SKM-1 treated with dmso at 0.1 percent for 144 hours (cell line): ENCODE results near the gene LRRTM4.

Experiments
- DNase-seq: peaks from one replicate; lab custom pipeline; 2025; ENCODE audit not compliant: unreplicated experiment; lab: John Stamatoyannopoulos, UW

The LRRTM4 gene

GRCh38 chr2:77325395-77325794, 196.8 kb downstream of the LRRTM4 start:
- DNase-seq, result no peak

DNA sequence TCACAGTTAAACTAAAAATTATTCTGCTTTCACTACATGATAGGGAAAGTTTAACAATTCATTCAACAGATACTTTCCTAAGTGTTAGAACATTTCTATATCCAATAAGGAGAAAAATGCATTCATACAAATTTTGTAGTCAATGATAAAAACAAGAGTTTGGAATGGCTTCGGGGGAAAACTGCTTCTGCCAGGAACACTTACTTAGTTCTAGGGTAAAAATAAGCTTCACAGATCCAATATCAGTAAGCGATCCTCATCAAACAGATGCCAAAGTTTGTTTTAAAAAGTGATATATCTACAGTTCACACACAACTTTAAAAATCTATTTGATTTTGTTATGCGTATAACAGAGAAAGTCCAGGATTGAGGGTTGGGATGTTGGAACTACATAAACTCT, 199.7 kb downstream of the LRRTM4 start:
- no peak for DNase-seq

GRCh38 chr2:77314721-77315120, 207.5 kb downstream of the LRRTM4 start:
- DNase-seq, result no peak

- no peak for DNase-seq
These were observed 211.8 kb downstream of the LRRTM4 start for GRCh38 chr2:77310416-77310815.

DNA sequence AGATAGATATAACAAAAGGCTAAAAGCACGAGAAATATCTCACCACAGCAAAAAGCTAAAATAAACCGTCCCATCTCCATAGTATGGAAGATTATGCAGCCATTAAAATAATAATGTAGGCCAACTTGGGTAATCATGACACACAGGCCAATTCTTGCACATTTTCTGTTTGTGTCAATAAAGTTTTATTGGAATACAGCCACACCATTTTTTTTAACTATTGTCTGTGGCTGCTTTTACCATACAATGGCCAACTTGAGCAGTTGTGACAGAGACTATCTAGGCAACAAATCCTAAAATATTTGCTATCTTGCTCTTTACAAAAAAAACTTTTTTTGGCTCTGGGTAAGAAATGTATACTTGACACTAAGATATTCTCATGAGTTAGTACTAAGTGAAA, 212.5 kb downstream of the LRRTM4 start:
- DNase-seq, result no peak

GRCh38 chr2:77301441-77301840, 220.7 kb downstream of the LRRTM4 start:
- DNase-seq, result no peak

DNA sequence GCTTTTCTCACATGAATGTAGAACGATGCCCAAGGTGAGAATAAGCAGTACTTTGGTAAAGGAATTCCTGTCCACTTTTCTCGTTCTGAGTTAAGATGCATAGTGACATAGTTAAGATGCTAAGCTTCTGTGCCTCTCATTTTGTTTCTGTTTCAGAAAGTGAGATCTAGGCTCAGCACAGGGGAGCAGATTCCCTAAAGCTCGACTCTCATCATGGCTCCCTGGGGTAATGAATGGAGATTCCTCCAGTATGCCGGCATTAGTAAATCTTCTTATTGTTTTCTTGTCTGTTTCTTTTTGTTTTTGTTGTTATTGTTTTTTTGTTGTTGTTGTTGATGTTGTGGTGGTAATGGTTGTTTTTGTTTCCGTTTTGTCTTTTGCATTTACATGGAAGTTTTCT, 225.4 kb downstream of the LRRTM4 start:
- DNase-seq, result no peak

DNA sequence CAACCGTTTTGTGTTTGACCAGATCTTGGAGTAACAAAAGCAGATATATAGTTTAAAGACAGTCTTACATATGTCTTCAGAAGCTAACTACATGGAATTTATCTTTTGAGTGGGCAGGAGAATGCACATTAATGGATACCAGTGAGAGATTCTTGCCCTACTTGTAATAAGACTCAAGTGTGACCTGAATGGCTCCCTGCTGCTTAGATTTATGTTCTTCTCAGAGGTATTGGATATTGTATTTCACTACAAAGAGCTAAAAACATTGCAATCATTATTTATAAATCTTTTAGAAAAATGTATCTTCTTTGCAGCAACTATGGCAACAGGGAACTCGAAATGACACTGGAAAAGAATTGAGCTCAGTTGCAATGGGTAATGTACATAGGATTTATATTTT, 227.7 kb downstream of the LRRTM4 start:
- DNase-seq, result no peak

DNA sequence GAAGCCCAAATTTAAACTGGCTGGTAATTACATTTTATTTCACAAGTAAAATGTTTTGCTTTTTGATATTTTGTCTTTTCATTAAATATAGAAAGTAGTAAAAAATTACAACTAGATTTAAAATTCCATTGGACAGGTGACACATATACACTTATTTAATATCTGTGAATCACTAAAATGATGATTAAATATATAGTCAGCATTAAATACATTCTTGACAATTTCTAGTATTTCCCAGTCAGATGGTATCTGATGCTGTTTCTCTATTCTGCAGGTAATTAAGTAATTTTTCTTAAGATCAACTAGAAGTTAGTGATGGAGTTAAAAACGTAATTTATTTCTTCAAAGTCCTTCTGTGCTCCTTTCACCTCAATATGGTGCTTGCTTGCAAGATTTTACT, 237.8 kb downstream of the LRRTM4 start:
- DNase-seq, result no peak

DNA sequence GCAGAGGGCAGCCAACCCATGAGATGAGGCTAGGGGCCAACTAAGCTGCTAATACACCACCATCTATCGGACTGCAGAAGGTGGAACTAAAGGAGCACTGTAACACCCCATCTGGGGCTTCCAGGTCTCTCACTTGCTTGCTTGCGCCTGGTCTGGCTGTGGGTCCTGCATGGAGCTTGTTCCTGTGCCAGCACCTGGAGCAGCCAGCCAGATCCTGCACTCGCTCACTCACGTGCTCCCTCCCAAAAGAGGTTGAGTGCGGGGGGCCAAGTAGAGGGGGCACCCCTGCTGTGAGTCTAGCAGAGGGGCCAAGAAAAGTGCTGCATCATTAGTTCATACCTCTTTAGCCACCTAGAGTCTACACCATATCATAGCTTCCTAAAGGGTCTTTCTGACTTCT, 250.9 kb downstream of the LRRTM4 start:
- no peak for DNase-seq

DNA sequence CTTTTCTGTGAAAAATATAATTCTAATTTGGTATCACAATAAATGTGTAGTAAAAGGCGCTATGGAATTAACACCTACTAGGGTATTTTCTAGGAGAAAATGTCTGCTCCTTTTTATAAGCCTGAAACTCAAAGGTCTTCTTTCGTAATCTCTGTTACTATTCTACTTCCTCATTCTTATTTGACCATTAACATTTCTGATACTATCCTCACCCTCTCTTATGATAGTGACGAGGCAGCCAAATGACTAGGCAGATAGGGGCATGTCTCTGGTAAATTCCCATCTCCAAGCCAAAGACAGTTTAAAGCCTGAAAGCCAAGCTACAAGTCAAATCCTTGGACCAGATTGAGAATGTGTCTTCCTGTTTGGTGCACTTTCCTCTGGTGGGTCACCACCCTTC, 251.7 kb downstream of the LRRTM4 start:
- peak; percentile 69 for DNase-seq

GRCh38 chr2:77268626-77269025, 253.6 kb downstream of the LRRTM4 start:
- no peak for DNase-seq

DNA sequence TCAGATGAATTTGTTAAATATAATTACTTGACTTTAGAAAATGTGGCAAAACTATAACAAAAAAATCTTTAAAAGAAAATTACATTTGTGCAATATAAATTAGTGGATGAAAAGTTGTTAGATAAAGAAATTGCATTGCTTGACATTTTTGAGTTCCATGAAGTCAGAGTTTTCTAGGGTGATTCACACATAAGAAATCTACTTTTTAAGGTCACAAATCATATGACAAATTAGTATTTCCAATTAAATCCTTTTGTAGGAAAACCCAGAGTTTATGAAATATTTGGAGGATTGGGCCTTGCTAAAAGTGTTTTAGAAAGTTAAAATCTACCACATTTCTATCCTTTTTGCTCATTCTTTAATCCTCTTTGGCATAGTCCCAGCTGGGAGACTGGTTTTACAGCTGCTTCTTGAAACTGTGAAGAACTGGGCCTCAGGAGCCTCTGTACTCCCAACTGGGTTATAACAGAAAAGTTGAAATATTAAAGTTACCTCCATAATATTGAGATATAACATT, 289.2 kb downstream of the LRRTM4 start:
- DNase-seq, result no peak

DNA sequence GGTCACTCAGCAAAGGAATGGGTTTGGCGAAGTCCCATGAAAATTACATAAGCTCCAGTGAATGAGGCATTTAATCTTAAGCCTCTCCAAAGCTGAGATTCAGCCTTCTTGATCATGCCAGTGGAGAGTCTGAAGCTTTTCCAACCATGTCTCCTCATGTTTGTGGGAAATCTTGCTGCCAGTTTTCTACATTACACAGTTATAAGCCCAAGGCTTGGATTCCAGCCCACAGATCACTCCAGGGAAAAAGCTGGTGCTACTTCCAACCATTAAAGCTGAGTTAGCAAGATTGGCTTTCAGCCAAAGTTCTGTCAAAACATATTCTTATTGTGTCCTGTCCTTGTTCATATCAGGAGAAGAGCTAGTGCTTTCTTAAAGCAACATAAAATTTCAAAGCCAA, 293.8 kb downstream of the LRRTM4 start:
- DNase-seq, result no peak

- no peak for DNase-seq
These were observed 311.5 kb downstream of the LRRTM4 start for GRCh38 chr2:77210725-77211124.

DNA sequence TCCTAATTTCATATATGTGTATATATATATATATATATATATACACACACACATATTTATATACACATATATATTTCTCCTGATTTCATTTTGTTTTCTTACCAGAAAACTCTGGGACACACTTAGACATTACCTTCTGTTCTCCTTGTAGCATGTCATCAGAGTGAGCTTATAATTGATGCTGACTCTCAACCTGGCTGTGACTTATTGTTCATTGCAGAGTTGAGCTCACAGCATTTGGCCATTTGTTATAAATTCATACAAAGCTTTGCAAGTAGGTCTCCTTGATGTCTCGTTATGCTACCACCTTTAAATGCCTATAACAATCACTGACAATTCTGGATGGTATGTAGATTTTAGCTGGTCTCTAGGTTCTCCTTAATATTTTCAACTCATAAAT, 314.8 kb downstream of the LRRTM4 start:
- DNase-seq, result no peak

DNA sequence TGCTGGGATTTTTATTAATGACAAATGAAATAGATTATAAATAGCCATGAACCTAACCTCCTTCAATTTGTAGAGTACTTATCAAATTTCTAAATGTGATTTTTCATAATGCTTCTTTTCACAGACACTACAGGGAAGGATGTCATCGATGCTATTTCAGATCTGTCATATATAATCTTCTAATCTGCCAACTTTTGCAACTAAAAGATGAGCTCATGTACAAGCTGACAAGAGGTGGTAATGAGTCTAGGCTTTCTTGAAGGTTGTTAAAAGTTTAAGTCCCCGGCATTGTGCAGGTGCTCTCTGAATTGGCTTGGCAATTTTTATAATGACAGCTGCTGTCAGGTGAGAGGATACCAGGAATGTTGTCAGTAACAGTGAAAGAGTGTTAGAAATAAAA, 320.4 kb downstream of the LRRTM4 start:
- DNase-seq, result no peak

GRCh38 chr2:77199411-77199810, 322.8 kb downstream of the LRRTM4 start:
- no peak for DNase-seq

GRCh38 chr2:77193858-77194448, 328.2 kb downstream of the LRRTM4 start:
- DNase-seq, result no peak

GRCh38 chr2:77192811-77193289, 329.3 kb downstream of the LRRTM4 start:
- DNase-seq, result no peak

GRCh38 chr2:77191665-77192064, 330.5 kb downstream of the LRRTM4 start:
- DNase-seq, result no peak

DNA sequence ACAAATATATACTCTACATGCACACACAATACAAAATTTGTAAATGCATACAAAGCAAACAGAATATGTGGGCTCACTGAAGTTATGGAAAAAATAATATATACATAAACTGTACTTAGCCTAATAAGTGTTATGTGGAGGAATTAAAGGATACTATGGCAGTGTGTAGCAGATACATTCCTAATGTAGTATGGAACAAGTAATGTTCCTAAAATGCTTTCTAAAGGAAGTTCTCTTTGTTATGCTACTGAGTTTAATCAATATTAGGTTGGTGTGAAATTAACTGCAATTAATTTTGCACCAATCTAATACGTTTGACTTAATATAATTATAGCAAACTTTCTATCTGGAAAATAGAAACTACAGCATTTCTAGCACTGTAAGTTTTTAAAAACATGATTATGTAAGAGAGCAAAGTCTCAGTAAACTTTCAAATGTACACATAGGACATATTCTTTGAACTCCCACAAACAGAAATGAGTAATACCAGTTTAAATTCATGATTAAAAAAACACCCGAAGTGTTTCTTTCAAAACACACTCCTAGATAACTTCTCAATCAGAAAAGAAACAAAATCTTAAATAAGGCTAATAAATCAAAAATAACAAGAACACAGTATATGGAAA, 331.3 kb downstream of the LRRTM4 start:
- DNase-seq, result no peak

DNA sequence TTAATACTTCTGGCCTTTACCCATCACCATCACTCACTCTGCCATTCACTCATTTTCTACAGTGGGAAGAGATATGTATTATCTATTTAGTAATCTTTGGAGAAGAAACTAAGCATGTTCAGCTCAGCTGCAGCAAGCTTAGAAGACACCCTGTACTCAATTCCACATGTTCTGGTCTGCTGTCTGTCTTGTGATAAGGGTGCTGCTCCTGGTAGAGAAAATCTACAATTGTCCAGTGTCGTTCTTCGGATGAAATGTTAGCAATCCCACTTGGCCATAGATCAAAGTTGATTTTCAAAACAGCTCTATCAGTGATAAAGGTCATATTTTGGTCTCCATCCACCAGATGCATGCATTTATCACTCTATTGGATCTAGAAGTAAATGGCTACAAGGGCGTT, 337.1 kb downstream of the LRRTM4 start:
- no peak for DNase-seq
